RPMI8226 (cell line): ENCODE results near the gene TMEM238.

ENCODE experiments used
- DNase-seq: peaks from one replicate; pipeline ENCODE4 v3.0.0-alpha.2; 2015

The TMEM238 gene

DNA sequence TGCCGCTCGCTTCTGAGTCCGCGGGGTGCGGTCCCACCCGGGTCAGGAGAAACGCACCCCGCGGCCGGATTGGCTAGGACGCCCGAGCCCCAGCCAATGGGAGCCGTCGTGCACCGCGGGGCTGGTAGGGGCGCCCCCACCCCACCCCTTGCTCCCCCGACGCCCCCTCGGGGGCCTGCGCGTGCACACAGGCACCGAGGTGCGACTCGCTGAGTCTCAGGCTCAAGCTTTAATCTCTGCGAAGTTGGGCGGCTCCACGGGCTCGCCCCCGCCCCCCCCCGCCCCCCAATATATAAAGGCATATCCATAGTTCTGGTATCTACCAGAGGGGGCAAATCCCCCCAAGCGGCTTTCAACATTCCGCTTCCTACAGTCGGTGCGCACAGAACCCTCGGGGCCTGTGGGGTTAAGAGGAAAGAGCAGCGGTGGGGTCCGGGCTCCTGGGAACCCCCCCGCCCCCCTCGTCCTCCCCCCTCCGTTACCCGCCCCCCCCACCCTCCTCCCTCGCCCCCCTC lies 29.3 kb downstream of the TMEM238 start, which contains the start of gene COX6B2:
Gene COX6B2 (minus strand): TSS at position 22 of the 515 bp plus-strand sequence. CDS start 198 bp downstream, outside the sequence.
- no peak for DNase-seq

DNA sequence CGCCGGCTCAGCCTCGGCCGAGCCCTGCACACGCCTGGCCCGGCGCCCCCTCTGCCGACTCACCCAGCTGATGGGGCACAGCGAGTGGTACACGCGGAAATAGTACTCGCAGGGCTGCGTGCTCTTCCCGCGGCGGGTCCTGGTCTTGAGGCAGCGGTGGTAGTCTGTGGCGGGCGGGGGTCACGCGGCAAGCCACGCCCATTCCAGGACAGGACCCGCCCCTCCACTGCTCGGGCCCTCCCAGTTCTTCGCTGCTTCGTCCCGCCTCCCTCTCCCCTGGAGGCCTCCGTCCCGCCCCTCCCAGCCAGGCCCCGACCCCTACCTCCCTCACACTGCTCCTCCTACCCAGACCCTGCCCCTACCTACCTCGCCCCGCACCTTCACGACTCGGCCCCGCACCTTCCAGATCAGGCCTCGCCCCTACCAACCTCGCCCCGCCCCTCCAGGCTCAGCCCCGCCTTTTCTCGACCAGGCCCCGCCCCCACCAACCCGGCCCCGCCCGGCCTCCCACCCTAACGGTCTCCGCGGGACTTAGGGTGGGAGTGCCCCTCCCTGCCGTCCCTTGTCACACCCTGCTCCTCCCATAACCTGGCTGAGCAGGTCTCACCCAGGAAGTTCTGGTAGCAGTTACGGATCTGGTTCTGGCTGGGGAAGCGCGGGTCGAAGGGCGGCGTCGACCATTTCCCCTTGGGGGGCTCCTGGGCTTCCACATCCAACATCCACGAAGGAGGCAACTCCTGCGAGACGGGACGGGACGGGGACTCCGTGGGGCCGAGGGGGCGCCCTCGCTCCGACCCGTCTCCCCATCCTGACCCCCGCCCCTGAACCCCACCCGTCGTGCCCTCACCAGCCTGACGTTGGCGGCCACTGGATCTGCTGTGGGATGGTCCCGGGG lies 30.0 kb downstream of the TMEM238 start:
- DNase-seq = peak; percentile 77

DNA sequence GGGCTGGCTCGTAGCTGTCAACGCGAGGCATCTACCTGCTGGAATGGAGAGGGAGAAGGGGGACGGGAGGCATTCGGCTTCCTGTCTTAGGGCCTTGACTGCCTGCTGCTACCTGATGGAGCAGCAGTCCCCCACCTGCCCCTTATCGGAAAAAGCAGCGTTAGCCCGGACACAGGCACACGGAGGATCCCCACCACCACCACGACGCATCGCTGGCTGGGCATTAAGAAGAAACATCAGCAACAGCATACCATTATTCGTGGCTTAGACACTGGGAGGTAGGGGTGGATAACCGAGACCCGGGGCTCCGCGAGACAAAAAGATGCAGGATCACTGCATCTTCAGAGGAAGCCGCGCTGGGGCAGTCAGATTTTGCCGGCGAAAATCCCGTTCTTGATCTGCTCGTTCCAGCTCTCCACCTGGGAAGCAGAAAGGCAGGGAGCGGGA lies 30.7 kb downstream of the TMEM238 start:
- no peak for DNase-seq

DNA sequence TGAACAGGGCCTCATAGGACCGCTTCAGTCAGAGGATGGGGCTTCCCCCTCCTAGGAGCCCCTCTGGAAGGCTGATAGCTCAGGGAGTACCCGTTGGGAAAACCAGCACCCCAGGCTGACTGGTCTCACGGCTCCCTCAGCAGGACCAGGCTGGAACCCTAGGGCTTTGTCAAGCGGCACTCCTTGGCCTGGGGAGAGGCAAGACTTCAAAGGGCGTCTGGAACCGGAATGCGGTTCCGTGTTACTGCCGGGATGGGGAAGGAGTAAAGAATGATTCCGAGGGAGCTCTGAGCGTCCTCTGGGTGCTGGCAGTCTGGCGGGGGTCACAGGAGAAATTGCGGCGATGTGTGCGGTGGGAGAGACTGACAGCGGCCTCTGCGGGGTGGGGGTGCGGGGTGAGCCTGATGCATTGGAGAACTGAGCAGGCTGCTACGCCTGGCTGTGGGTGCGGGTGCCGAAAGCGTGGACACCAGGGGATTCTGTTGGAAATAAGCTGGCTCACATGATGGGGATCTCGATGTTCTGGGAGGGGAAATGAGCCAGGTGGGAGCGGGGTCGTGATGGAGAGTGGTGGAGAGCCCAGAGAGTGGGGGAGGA lies 31.4 kb downstream of the TMEM238 start:
- no peak for DNase-seq

DNA sequence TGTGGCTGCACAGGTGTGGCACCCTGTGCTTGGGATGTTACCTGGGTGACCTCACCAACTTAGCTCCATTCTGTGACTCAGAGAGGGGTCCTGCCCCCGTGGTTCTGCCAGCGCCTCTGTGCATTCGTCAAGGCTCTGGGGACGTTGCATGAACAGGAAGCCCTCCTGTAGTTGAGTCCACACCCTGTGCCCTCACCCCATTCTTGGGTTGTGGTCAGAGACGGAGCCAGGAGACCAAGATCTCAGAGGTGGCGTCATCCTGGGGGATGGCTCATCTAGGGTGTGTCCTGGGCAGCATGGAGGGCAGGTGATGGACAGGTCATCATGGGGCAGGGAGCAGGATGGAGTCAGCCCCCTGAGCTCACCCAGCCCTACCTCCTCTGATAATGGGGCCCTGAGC lies 32.1 kb downstream of the TMEM238 start:
- no peak for DNase-seq

DNA sequence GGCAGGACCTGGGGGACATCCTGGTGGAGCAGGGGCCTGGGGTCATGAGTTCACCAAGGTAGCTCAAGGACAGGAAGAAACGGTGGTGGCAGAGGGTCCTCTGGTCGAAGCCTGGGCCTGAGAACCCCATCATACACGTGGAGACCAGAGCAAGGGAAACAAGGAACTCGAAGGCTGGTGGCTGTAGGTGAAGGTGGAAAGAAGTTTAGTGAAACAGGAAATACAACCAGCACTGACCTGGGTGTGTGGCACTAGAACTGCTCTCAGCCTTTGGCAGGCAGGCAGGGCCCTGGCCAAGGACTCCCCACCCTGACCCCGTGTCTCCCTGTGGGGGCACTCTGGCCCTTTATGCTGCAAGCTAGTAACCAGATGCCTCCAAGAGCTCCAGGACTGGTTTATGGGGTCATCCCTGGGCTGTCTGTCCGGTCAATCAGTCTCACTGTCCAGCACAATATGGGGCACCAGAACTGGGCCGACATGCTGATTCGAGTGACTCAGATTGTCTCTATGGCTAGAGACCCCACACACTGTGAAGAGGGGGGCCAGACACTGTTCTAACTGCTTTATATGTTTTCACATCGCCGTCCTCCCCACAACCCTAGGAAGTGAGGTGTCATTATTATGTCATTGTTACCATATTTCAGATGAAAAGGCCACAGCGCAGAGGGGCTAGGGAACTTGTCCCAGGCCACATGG lies 33.3 kb downstream of the TMEM238 start:
- DNase-seq = no peak

DNA sequence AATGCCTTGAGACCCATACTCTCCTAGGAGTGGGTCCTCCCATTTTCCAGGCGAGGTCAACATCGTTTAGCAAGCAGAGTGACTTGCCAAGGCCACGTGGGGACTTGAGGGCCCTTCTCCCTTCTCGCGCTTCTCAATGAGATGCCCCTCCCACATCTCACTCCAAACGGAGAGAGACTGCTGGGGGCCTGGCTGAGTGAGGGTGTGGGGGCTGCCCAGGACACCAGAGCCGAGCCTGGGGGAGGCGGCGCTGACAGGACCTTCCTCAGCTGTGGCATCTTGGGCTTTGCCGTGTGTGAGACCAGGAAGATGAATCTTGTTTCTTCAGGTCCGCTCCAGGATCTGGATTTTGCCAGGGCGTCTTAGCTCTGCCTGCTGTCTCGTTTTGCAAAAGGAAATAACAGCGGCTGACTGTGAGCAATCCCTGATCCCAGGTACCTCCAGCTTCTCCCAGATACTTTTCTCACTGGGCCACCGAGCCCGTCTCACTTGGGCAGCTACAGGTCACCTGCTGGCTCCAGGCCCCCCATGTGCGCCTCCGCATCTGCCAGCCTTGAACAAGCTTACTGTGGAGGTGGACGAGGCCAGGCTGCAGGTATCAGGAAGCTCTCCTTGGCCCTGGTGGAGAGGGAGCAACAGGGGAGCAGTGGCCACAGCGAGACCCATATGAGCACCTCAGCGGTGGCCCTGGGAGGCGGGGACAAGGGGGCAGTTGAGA lies 35.6 kb downstream of the TMEM238 start:
- DNase-seq = no peak

DNA sequence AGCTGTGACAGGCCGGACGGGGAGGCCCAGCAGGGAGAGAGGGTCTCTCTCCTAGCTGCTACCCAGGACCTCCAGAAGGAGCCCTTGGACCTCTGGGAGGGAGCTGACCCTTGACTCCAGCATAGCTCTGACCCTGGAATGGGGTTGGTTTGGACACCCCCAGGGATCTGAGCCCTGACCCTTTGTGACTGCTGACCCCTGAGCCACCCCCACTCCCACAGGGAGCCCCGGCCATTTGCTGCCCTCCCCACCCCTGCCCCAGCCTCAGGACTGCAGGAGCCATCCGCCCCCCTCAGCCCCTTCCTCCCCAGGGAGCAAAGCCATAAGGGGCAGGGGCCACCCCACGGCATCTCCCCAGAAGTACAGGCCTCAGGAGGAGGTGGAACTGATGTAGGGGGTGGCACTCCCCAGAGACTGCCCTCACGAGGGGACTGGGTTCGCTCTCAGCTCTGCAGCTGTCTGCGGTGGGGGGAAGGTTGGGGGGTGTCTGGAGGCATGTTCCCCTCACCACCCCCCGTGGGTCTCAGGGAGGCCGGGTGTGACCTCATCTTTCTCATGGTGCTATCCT lies 36.6 kb downstream of the TMEM238 start:
- no peak for DNase-seq

DNA sequence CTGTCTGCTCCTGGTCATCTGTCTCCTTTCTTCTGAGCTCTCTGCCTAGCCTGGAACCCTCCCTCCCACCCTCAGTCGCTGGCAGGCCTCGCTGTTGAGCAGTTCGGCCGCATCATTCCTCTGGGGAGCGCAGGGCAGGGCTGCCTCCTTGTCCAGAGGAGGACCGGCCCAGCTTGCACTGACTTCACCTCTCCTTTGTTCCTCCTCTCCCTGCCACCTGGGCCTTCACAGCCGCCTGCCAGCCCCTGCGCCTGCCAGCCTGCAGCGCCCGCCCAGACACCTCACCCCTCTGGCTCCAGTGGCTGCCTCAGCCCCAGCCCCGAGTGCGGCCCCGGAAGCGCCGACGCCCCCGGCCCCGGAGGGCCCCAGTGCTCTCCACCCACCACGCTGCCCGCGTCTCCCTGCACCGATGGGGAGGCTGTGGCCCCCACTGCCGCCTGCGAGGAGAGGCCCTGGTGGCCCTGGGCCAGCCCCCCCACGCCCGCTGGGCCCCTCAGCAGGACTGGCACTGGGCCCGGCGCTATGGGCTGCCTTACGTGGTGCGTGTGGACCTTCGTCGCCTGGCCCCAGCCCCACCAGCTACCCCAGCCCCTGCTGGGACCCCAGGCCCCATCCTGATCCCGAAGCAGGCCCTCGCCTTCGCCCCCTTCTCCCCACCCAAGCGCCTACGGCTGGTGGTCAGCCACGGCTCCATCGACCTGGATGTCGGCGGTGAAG lies 37.2 kb downstream of the TMEM238 start:
- no peak for DNase-seq

DNA sequence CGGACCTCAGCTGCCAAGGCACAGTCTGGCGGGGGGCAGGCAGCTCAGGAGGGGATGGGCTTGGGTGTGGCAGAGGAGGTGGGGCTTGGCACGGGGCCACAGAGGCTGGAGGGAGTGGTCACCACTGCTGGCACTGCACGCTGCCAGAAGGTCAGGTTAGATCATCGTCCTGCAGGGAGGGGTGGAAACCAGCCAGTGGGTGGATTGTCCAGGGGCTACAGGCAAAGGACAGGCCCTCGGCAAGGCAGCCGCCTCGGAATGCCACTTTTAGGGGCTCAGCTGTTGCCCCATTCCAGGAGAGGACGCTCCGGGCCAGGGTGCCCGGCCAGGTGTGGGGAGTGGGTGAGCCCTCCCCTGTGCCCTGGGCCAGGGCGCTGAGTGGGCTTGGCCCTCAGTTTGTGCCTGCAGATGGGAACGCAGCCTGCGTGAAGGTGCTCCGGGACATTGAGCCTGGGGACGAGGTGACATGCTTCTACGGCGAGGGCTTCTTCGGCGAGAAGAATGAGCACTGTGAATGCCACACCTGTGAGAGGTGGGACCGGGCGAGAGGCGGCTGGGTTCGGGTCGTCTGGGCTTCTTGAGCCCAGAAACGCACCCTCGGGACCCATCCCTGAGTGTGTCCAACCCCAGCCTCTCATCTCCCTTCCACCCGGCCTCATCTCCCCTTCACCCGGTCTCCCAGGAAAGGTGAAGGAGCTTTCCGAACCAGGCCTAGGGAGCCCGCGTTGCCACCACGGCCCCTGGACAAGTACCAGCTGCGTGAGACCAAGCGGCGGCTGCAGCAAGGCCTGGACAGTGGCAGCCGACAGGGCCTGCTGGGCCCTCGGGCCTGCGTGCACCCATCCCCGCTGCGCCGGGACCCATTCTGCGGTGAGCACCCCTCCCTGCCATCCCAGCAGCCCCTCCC lies 38.0 kb downstream of the TMEM238 start:
- no peak for DNase-seq

DNA sequence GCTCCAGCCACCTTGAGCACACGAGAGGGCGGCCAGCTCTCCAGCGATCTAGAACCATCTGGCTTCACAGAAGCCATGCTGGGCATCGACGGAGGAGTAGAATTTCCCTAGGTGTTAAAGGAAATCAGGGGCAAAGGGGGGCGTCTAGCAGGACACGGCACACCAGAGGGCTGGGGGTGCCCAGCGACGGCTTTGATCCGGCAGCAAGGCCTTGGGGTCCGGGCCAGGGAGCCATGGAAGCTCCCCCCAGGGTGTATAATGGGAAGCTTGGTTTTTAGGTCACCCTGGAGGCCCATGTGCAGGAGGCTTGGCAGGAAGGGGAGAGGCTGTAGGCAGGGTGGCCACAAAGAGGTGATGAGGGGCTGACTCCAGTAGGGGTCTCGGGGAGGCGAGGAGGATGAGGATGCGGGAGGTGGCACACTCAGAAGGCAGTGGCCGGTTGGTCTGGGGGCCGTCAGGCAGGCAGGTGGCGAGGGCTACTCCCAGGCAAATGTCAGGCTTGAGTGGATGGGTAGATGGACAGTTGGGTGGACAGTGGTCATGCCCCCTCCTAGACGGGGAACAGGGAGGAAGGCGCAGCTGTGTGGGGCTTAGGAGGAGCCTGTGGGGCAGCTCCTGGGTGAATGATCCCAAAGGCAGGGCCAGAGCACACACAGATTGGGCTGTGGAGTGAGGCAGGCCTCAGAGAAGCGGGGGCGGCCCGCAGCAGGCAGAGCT lies 38.8 kb downstream of the TMEM238 start:
- DNase-seq = no peak

DNA sequence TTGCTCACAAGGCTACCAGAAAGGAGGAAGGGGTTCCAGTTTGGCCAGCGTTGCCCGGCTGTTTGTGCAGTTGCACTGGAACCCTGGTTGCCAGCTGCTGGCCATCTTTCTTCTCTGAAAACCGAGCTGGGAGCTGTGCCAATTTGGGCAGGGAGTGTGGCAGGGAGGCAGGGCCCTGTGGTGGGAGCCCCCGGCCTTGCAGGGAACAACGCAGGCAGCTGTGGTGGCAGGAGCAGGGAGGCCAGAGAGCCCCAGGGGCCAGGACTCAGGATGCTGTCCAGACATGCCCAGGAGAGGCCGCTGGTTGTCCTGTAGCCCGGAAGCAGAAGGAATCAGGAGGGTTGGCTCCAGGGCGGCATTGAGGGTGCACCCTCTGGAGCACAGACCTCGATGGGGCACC lies 39.6 kb downstream of the TMEM238 start:
- DNase-seq = no peak

DNA sequence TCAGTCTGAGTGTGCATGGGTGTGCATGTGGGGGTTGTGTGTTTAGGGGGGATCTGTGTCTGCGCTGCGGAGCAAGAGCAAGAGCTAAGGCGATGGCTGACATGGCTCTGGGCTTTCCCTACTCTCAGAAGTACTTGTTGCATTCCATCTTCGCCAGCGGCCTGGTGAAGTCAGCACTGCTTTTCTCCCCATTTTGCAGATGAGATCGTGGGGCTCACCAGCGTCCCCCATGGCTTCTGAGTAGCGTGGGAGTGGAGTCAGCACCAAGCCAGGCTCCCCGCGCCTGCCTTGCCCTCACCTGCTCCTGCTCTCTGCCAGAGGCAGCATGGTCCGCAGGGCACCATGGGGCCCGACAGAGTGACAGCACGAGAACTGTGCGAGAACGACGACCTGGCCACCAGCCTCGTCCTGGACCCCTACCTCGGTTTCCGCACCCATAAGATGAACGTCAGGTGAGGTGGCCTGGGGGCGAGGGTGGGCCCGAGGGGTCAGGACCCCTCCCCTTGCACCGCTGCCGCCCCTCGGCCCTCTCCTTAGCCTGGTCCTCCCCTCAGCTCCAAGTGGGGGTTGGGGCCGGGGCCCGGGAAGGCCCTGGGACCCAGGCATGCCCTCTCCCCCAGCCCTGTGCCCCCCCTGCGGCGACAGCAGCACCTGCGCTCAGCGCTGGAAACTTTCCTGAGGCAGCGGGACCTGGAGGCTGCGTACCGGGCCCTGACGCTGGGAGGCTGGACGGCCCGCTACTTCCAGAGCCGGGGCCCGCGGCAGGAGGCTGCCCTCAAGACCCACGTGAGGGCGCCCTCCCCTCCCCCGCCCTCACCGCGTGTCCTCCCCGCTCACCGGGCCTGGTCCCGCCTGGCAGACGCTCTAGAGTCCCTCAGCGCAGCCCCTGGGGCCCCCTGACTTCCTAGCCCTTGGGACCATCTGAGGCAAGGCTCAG lies 42.2 kb downstream of the TMEM238 start:
- DNase-seq = no peak

DNA sequence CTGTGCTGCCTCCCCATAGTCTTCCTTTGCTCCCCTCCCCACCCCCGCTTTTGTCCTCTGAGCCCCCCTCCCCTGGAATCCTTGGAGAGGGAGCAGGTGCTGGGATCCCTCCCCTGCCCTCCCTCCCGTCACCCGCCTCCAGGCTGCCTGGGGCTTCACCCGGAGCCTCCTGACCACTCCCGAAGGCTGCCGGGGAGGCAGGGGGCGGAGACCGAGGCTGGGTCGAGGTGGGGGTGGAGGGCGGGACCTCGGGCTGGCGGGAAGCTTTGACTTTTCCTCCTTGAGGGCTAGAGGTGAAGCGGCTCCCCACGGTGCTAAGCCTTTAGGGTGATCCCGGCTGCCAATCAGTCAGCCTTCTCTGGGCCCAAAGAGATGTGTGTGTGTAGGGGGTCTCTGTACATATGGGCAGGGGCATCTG lies 42.9 kb downstream of the TMEM238 start:
- peak; percentile 78 for DNase-seq

DNA sequence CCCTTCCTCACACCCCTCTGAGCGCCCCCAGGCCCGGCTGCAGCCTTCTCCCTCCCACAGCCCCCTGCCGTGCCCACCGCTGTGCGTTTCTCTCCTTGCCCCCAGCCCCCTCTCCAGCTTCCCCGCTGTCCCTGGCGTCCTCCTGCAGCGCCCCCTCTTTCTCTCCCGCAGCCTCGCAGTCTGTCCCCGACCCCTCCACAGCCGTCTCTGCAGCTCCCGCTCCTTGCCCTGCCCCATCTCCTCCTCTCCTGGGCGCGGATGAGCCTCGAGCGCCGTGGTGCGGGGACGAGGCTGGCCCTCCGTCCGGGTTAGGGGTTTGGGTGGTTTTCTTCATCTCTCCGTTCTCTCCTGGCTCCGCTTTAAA lies 43.3 kb downstream of the TMEM238 start:
- DNase-seq = peak; percentile 38

DNA sequence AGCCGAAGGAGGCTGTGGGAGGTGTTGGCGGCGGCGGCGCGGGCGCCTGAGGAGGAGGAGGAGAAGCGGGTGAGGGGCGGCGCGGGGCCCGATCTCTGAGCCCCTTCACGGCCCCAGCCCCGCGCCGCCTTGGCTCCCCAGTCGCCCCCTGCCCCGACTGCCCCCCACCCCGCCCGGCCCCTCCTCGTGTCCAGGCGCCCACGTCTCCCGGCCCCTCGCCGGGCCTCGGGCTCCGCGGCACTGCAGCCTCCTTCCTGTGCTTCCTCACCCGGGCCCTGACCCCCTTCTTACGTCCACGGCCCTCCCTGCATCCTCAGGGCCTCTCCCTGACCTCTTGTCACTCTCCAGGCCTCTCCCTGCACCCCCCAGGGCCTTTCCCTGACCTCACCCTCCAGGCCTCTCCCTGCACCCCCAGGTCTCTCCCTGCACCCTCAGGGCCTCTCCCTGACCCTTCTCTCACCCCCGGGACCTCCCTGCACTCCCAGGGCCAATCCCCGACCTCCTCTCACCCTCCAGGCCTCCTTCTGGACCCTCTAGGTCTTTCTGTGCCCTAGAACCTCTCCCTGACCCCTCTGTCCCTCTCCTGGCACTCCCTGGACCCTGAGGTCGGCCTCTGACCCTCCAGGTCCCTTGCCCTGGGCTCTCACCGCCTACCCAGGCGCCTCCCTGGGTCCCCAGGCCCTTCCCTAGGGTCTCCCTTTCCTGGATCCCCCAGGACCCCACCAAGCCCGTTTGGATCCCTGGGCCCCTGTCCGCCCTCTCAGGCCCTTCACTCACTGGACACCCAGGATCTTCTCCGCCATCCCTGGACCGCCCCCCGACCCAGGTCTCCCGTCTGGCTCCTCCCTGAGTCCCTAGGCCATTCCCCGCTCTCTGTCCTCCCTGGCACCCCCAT lies 44.0 kb downstream of the TMEM238 start:
- peak; percentile 41 for DNase-seq

DNA sequence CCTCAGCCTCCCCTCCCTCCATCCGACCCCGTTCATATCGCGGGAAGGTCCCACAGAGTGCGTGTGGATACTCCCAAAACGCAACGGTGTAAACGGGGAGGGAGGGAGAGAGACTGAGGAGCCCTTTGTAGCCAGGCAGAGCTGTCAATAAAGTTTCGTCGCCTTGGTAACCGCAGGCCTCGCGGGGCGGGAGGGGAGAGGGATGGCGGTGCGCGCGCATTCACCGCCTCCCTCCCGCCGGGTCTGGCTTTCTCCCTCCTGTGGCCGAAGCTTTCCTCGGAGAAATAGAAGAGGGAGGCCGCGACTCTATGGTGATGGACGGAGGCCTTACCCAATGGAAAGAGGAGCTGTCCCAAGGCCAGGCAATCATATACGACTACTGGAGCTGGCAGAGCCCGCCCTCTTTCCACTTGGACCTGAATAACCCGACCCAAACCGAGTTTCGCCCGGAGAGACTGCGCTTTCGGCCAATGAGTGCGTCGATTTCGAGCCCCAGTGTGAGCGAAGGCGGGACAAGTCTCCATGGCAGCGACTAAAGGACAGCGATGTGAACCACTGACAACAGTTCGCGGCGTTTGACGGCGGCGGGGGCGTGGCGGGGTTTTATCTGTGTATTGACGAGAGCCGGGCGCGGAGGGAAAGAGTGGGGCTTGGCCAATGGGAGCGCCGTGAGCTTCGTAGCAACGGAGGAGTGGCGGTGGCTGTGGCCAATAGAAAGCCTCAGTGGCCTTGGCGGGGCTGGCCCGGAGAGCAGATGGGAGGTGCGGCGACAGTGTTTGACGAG lies 44.8 kb downstream of the TMEM238 start, which contains the start of gene KMT5C:
Gene KMT5C (plus strand): TSS at position 772 of the 784 bp plus-strand sequence. CDS start 2,061 bp downstream, outside the sequence.
- DNase-seq = peak; percentile 100
